ENCODE results near the gene SNX25.

GRCh38 chr4:185248393-185249039 lies 39.1 kb downstream of the SNX25 start:
- TF ChIP-seq CTCF (conservative IDR thresholded peaks at IDR 0.05; ENCODE audit: low read depth, low read length): no peak
- no peak for TF ChIP-seq EZH2phosphoT487 (IDR thresholded peaks at IDR 0.05; ENCODE audit: borderline replicate concordance, low read length)
- no peak for TF ChIP-seq EZH2 (IDR thresholded peaks at IDR 0.05; ENCODE audit: low read length, unreplicated experiment)

All from PC-3 (cell line).